Measurements from ENCODE around the gene NFKBIA. TPM values are rescaled to one million over a fixed set of nuclear protein-coding genes. Genes with fewer than 3 reads are reported as not detected.

The NFKBIA gene
- total and polyA plus RNA-seq, 12 donors, result 41.0 to 98.5 (median 68.6) TPM

GRCh38 chr14:35408026-35408425 lies 3.5 kb upstream of the NFKBIA start:
- DNase-seq, result no peak
- Histone ChIP-seq H3K27ac (peak overlapping the region in 6 of 10 donors; percentile 46 to 100 (median 80)), H3K9me3 (no peaks in the 10 kb centered on the region), H3K36me3 (peaks cover 0 to 7% (median 6%) of the 10 kb centered on the region in 9 donors), H3K4me3 (no peak overlapping the region), H3K4me1 (peaks cover 8 to 78% (median 48%) of the 10 kb centered on the region in 9 donors), H3K27me3 (no peaks in the 10 kb centered on the region)
- TF ChIP-seq, protein P1, sequence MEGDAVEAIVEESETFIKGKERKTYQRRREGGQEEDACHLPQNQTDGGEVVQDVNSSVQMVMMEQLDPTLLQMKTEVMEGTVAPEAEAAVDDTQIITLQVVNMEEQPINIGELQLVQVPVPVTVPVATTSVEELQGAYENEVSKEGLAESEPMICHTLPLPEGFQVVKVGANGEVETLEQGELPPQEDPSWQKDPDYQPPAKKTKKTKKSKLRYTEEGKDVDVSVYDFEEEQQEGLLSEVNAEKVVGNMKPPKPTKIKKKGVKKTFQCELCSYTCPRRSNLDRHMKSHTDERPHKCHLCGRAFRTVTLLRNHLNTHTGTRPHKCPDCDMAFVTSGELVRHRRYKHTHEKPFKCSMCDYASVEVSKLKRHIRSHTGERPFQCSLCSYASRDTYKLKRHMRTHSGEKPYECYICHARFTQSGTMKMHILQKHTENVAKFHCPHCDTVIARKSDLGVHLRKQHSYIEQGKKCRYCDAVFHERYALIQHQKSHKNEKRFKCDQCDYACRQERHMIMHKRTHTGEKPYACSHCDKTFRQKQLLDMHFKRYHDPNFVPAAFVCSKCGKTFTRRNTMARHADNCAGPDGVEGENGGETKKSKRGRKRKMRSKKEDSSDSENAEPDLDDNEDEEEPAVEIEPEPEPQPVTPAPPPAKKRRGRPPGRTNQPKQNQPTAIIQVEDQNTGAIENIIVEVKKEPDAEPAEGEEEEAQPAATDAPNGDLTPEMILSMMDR (IDR thresholded peaks at IDR 0.05), result no peak
- intact Hi-C loops (cut with DNase I), result loop anchor here in 6 of 10 donors (1.0 to 10.0 kb wide), 7 partner anchors 103 to 286 kb away; partner anchors contain the start of genes PPP2R3C (in 1 of the 6), PRORP (in 1 of the 6) and PSMA6 (in 1 of the 6)
- no peak for ATAC-seq
- WGBS, 2 donors, result 81 to 84% methylated on average over 8 of the region's 8 CpGs

DNA sequence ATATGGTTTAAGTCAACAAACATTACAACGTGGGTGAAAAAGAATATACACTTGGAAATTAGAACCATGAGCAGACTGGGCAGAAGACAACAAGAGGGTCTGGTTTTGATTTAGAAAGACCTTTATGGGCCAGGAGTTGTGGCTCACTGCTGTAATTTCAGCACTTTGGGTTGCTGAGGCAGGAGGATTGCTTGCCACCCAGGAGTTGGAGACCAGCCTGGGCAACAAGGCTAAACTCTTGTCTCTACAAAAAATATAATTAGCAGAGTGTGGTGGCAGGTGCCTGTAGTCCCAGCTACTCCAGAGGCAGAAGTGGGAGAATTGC lies 2.7 kb upstream of the NFKBIA start:
- Histone ChIP-seq H3K9me3 (no peaks in the 10 kb centered on the region), H3K36me3 (peaks cover 0 to 15% (median 13%) of the 10 kb centered on the region in 9 donors), H3K27me3 (no peaks in the 10 kb centered on the region), H3K4me3 (no peak overlapping the region), H3K4me1 (peaks cover 5 to 79% (median 49%) of the 10 kb centered on the region in 9 donors), H3K27ac (peak overlapping the region in 7 of 10 donors; percentile 30 to 100 (median 54))
- TF ChIP-seq, protein P1 (IDR thresholded peaks at IDR 0.05), result no peak
- ATAC-seq (no peak), DNase-seq (no peak)
- intact Hi-C loops (cut with DNase I), result loop anchor here in 6 of 10 donors (2.0 to 10.0 kb wide), 8 partner anchors 102 to 285 kb away; partner anchors contain the start of genes PSMA6 (in 3 of the 6), PPP2R3C (in 1 of the 6) and PRORP (in 1 of the 6)
- 38 to 63% methylated on average over 1 of the region's 1 CpG for WGBS, 2 donors

DNA sequence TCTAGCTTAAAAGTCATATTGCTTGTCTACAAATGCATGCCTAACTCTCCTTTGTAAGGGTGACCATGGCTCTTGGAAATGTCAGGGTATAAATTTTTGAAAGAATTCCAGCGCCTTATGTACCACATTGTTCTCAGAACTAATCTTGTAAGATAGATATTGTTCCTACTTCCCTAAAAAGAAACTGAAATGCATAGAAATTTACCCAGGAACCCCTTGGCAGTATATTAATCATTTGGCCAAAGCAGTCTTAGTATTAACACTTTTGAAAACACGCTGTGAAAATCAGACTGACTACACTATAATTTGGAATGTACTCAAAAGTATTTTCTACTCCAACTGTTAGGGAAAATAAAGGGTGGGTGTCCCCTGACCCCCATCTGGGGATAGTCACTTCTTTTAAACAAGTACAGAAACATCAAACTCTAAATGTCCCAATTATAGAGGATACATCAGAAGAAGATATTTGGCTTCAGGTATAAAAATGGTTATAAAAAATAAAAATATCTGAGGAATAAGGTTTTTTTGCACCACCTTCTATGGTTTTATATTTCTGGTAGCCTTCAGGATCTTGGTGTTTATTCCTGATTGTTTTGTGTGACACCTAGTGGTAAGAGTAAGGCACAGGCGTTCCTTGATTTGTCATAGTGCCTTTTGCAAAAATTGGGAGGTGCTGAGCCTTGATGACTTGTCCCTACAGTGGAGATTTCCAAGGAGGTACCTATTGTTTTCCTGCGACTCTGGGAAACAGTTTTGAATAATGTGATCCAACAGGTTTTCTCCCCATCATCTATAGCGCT lies 2.2 kb upstream of the NFKBIA start:
- DNase-seq (peak in 1 of 2 donors; percentile 51), ATAC-seq (no peak)
- TF ChIP-seq, protein P1 (IDR thresholded peaks at IDR 0.05), result peak; percentile 74 to 93 (median 85)
- Histone ChIP-seq H3K4me3 (peak overlapping the region in 1 of 10 donors; percentile 80), H3K9me3 (no peaks in the 10 kb centered on the region), H3K4me1 (peaks cover 5 to 80% (median 53%) of the 10 kb centered on the region in 9 donors), H3K27me3 (no peaks in the 10 kb centered on the region), H3K36me3 (peaks cover 0 to 20% (median 18%) of the 10 kb centered on the region in 9 donors), H3K27ac (peak overlapping the region in 9 of 10 donors; percentile 16 to 100 (median 99))
- 19 to 20% methylated on average over 5 of the region's 5 CpGs for WGBS, 2 donors
- intact Hi-C loops (cut with DNase I), result loop anchor here in 6 of 10 donors (2.0 to 10.0 kb wide), 8 partner anchors 102 to 284 kb away; partner anchors contain the start of genes PSMA6 (in 3 of the 6), PPP2R3C (in 1 of the 6) and PRORP (in 1 of the 6)

DNA sequence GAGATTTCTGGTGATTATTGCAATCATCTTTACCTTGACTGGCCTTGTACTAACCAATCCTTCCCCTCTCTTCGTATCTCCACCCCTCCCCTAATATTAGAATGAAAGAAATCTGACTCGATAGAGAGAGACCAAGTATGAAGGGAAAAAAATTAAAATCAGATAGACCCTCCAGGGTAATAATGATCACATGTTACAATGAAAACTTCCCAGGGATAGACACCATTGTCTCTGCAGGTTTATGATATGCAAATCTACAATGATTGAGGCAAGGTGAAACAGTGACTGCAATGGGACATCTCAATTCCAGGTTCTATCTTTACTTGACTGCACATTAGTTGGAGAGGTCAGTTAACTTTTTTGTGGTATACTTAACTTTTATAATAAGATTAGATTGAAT lies 1.5 kb upstream of the NFKBIA start:
- TF ChIP-seq, protein P1 (IDR thresholded peaks at IDR 0.05), result no peak
- DNase-seq (no peak), ATAC-seq (no peak)
- H3K9me3 ChIP-seq, result no peaks in the 10 kb centered on the region
- H3K27me3 ChIP-seq, result no peaks in the 10 kb centered on the region
- H3K4me1 ChIP-seq, result peaks cover 5 to 80% (median 53%) of the 10 kb centered on the region in 9 donors
- intact Hi-C loops (cut with DNase I), result loop anchor here in 6 of 10 donors (2.0 to 10.0 kb wide), 8 partner anchors 101 to 284 kb away; partner anchors contain the start of genes PSMA6 (in 3 of the 6), PPP2R3C (in 1 of the 6) and PRORP (in 1 of the 6)
- peak overlapping the region; percentile 99 to 100 (median 100) for H3K27ac ChIP-seq
- H3K4me3 ChIP-seq, result peak overlapping the region in 6 of 10 donors; percentile 78 to 92 (median 80)
- WGBS, 2 donors, result 68 to 81% methylated on average over 2 of the region's 2 CpGs
- peaks cover 0 to 26% (median 24%) of the 10 kb centered on the region in 9 donors for H3K36me3 ChIP-seq
